ENCODE data around the gene CCDC102B. TPM values are rescaled to one million over a fixed set of nuclear protein-coding genes. Genes with fewer than 3 reads are reported as not detected.

CCDC102B gene
- total and polyA plus RNA-seq, 2 experiments from 2014 or later: 1.3 to 2.1 TPM

- Histone ChIP-seq H3F3A (replicated peaks; ENCODE audit: low read depth) (no peaks in the 10 kb centered on the region), H3K79me2 (replicated peaks; ENCODE audit: insufficient read depth) (no peaks in the 10 kb centered on the region), H2AFZ (no peak overlapping the region), H3K4me1 (ENCODE audit: insufficient read depth) (peaks cover 8% of the 10 kb centered on the region; the same call in 1 of the 2 replicates), H3K9me2 (ENCODE audit: insufficient read depth) (no peaks in the 10 kb centered on the region), H3K27ac (ENCODE audit: low read depth) (no peak overlapping the region), H3K27me3 (ENCODE audit: insufficient read depth) (no peaks in the 10 kb centered on the region), H4K20me1 (replicated peaks; ENCODE audit: insufficient read depth) (no peaks in the 10 kb centered on the region), H3K4me2 (no peak overlapping the region), H3K4me3 (no peak overlapping the region), H3K36me3 (ENCODE audit: insufficient read depth) (no peaks in the 10 kb centered on the region)
- Mint-ChIP-seq H3K27me3 (ENCODE audit: insufficient read depth, low read depth, poor library complexity) (peaks cover 3% of the 10 kb centered on the region), H3K27ac (no peak overlapping the region), H3K4me3 (no peak overlapping the region), H3K36me3 (ENCODE audit: low read depth) (no peaks in the 10 kb centered on the region), H3K4me1 (peaks cover 13% of the 10 kb centered on the region; the same call in 2 of the 3 replicates), H3K9me3 (no peaks in the 10 kb centered on the region)
- no peak for ATAC-seq
- TF ChIP-seq ZNF331 (CRISPR knock-in tag; IDR thresholded peaks at IDR 0.05; ENCODE audit: low read depth): no peak
- no peak for TF ChIP-seq POLR2AphosphoS5 (IDR thresholded peaks at IDR 0.05; ENCODE audit: low read depth)
- TF ChIP-seq REST (IDR thresholded peaks at IDR 0.05; ENCODE audit: unreplicated experiment): no peak
- no peak for TF ChIP-seq ETS1 (IDR thresholded peaks at IDR 0.05)
- no peak for TF ChIP-seq NANOG (IDR thresholded peaks at IDR 0.05; ENCODE audit: borderline replicate concordance)
- no peak for TF ChIP-seq CTCF (conservative IDR thresholded peaks at IDR 0.05; ENCODE audit: low read depth in 2 of 2)
- TF ChIP-seq ZNF114 (CRISPR knock-in tag; IDR thresholded peaks at IDR 0.05): no peak
- TF ChIP-seq STAT1 (IDR thresholded peaks at IDR 0.05; ENCODE audit: unreplicated experiment): no peak
- no peak for TF ChIP-seq EZH2 (IDR thresholded peaks at IDR 0.05; ENCODE audit: low read depth, unreplicated experiment)
- TF ChIP-seq EZH2phosphoT487 (IDR thresholded peaks at IDR 0.05; ENCODE audit: unreplicated experiment): no peak
- TF ChIP-seq CREB1 (CRISPR knock-in tag; IDR thresholded peaks at IDR 0.05; ENCODE audit: low read depth): no peak
- no peak for TF ChIP-seq JUNB (IDR thresholded peaks at IDR 0.05; ENCODE audit: unreplicated experiment)
- no peak for TF ChIP-seq ZNF462 (CRISPR knock-in tag; IDR thresholded peaks at IDR 0.05)
- DNase-seq (ENCODE audit: low spot score): no peak
These were observed 158.8 kb downstream of the CCDC102B start for GRCh38 chr18:68956650-68957049.
